NCI-H2171 (cell line): ENCODE measurements around the gene CD19.
"Not testable (repeated sequence)": the region's sequence is repeated elsewhere in the genome, so short reads cannot be mapped to it uniquely, and the experiment has no call there.

Experiments used
- DNase-seq: peaks from one replicate; lab custom pipeline; 2025; lab: John Stamatoyannopoulos, UW

CD19 gene

DNA sequence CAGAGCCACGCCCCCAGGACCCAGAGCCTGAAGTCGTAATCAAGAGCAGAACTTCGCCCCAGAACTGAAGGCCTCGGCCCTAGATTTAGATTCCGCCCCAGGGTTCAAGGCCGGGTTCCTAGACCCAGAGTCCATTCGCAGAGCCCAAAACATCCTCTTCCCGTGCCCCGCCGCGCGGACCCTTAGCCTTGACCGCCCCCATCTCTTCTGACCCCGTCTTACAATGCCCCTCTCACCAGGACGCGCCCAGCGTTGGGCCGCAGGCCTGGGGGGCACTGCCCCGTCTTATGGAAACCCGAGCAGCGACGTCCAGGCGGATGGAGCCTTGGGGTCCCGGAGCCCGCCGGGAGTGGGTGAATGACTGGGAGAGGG is 5.0 kb downstream of the CD19 start:
- DNase-seq, result no peak

- DNase-seq, result no peak
Observed at GRCh38 chr16:28937222-28937876, 5.6 kb downstream of the CD19 start.

- no peak for DNase-seq
Observed at GRCh38 chr16:28938721-28939120, 7.0 kb downstream of the CD19 start.

DNA sequence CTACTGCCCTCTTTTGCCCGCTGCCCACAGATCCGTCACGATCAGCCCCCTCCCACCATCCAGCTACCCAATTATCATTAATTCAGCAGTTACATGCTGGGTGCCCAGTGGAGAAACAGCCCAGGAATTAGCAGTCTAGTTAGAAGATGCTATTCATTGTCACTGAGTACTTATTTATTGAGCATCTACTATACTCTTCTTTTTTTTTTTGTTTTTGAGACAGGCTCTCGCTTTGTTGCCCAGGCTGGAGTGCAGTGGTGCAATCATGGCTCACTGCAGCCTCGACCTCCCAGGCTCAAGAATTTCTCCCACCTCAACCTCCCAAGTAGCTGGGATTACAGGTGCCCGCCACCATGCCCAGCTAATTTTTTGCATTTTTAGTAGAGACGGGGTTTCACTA is 8.1 kb downstream of the CD19 start:
- DNase-seq, result not testable (repeated sequence)

DNA sequence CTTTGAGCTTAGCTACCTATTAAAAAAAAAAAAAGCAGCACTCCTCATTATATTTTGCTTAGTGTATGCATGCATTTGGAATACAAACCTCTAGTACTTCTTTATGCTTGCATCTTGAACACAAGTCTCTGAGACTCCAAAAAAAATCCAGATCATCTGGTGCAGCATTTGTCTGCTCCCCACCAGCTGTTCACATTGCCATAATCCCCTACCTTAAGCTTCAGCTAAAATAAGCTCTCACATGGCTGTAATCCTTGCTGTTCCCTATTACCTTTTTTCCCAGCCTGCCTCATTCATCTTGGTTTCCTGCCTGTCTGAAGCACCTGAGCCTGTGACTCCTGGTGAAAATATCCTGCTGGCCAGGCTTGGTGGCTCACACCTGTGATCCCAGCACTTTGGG is 11.5 kb downstream of the CD19 start:
- peak; percentile 23 for DNase-seq

- no peak for DNase-seq
Observed at GRCh38 chr16:28946681-28947080, 14.9 kb downstream of the CD19 start.

DNA sequence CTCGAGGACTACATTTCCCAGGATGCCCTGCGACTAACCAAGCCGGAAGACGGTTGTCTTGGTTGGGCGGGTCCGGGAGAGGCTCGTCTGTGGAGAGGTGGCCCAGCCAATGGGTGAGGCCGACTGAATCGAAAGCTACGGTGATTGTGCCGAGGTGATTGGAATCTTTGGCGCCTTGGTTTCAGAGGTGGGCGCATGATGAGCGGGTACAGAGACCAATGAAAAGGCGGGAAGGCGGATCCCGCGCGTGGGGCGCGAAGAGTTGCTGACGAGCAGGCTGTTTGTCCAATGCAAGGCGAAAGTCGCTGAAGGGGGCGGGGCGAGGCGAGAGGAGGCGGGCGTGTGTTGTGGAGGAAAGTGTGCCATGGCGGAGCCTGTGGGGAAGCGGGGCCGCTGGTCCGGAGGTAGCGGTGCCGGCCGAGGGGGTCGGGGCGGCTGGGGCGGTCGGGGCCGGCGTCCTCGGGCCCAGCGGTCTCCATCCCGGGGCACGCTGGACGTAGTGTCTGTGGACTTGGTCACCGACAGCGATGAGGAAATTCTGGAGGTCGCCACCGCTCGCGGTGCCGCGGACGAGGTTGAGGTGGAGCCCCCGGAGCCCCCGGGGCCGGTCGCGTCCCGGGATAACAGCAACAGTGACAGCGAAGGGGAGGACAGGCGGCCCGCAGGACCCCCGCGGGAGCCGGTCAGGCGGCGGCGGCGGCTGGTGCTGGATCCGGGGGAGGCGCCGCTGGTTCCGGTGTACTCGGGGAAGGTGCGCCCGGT is 19.1 kb downstream of the CD19 start, which contains the start of gene NFATC2IP:
NFATC2IP (plus strand) TSS at position 290 of the 762 bp plus-strand sequence; CDS start at position 365, 75 bp downstream.
- DNase-seq, result peak; percentile 99

- DNase-seq, result no peak
Observed at GRCh38 chr16:28951410-28951943, 19.7 kb downstream of the CD19 start.

- no peak for DNase-seq
Observed at GRCh38 chr16:28958216-28958615, 26.4 kb downstream of the CD19 start.

GRCh38 chr16:28958836-28959235 is 27.1 kb downstream of the CD19 start:
- DNase-seq, result no peak

DNA sequence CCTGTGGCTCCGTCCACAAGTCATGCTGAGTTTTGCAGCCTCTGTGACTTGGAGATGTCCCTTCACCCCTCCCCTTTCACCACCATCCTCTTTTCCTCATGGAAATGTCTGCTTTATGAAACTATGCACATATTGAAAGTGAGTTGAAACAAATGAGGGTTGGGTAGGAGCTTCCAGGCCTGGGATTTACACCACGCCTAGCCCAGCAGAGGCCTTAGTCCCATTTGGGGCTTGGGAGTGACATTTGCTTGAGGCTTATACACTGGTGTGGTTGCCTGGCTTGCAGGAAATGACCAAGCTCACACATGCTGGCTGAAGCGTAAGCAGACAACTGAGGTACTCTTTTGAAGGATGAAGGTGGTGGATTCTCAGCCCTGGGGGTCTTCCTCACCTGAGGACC is 32.3 kb downstream of the CD19 start:
- no peak for DNase-seq

- no peak for DNase-seq
Observed at GRCh38 chr16:28964496-28964895, 32.7 kb downstream of the CD19 start.

DNA sequence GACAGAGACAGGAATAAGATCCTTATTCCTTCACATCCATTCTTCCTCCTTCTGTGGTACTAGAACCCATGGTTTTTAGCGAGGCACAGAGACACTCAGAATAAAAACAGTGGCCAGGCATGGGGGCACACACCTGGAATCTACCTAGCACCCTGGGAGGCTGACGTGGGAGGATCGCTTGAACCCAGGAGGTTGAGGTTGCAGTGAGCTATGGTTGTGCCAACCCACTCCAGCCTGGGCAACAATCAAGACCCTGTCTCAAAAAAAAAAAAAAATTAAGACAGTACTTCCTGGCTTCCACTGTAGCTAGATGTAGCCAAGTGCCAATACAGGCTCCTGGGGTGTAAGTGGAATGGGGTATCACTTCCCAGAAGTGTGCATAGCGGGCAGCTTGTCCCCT is 35.4 kb downstream of the CD19 start:
- DNase-seq, result no peak

DNA sequence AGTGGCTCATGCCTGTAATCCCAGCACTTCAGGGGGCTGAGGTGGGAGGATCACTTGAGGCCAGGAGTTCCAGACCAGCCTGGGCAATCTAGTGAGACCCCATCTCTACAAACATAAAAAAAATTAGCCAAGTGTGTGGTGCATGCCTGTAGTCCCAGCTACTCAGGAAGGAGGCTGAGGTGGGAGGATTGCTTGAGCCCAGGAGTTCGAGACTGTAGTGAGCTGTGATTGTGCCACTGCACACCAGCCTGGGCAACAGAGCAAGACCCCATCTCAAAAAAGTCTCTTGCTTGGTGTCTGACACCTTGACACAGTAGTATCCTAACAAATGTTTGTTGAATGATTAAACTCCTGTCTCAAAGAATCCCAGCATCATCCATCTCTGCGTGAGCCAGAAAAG is 37.9 kb downstream of the CD19 start:
- not testable (repeated sequence) for DNase-seq

- peak; percentile 54 for DNase-seq
Observed at GRCh38 chr16:28974007-28974436, 42.3 kb downstream of the CD19 start.

DNA sequence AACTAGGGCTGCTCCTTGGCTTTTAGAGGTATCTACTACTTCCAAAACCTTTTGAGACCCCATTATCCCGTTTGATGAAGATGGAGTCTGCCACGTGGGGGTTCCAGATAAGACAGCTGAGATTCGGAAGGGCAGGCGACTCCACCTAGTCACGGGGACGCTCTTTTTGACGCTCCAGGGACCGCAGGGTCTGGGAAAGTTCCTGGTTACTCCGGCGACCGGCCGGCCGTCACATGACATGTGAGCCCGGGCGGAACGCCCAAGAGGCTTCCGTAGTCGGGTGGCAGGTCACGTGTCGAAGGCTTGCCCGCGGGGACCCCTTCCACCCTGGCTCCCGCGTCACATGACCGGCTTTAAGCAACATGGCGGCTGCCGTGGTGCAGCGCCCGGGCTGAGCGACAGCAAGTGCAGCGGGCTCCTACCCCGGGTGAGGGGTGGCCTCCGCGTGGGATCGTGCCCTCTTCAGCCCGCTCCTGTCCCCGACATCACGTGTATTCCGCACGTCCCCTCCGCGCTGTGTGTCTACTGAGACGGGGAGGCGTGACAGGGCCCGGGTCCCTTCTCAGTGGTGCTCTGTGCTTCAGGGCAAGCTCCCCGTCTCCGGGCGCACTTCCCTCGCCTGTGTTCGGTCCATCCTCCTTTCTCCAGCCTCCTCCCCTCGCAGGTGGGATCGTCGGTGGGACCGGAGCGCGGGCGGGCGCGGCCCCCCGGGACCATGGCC is 42.8 kb downstream of the CD19 start, which contains the start of gene SPNS1:
SPNS1 (plus strand) TSS at position 342 of the 721 bp plus-strand sequence; CDS start at position 716, 374 bp downstream.
- DNase-seq, result peak; percentile 97

GRCh38 chr16:28975158-28975599 is 43.4 kb downstream of the CD19 start:
- DNase-seq, result no peak

- DNase-seq, result peak; percentile 8
Observed at GRCh38 chr16:28977703-28978662, 46.2 kb downstream of the CD19 start.

GRCh38 chr16:28980330-28980729 is 48.6 kb downstream of the CD19 start:
- DNase-seq, result not testable (repeated sequence)

- DNase-seq, result no peak
Observed at GRCh38 chr16:28980929-28981328, 49.2 kb downstream of the CD19 start.

- no peak for DNase-seq
Observed at GRCh38 chr16:28981517-28981916, 49.7 kb downstream of the CD19 start.
